Sigmoid colon (tissue), 4 donors: Measurements from ENCODE around the gene PTH2R.

ENCODE experiments used
- EP300 ChIP-seq, 4 donors: sonication (generic); formaldehyde crosslinking; IDR thresholded peaks; one replicate each; pipeline ENCODE4 v1.6.1; 2017; ENCODE audit warnings: antibody characterized with exemption in 4 of 4
- POLR2A ChIP-seq, 2 donors: fragments of 450-650 bp; IDR thresholded peaks; one replicate each; pipeline ENCODE4 v1.6.1; 2016; ENCODE audit warnings: antibody characterized with exemption in 2 of 2, mild to moderate bottlenecking in 2 of 2, moderate library complexity in 2 of 2
- POLR2AphosphoS5 ChIP-seq, 4 donors: sonication (generic); formaldehyde crosslinking; IDR thresholded peaks; one replicate each; pipeline ENCODE4 v1.6.1; 2017; ENCODE audit warnings: antibody characterized with exemption in 4 of 4
- TF ChIP-seq, protein P1 (sequence below), 4 experiments: fragments of 450-650 bp in 3 of 4; fragments of 200-600 bp in 1 of 4; IDR thresholded peaks; one replicate each; pipeline ENCODE4 v1.5.1; 2016 to 2019; ENCODE audit warnings: antibody characterized with exemption in 4 of 4, mild to moderate bottlenecking in 3 of 4, moderate library complexity in 2 of 4

GRCh38 chr2:208389940-208390339, 16.7 kb upstream of the PTH2R start:
- TF ChIP-seq, protein P1, sequence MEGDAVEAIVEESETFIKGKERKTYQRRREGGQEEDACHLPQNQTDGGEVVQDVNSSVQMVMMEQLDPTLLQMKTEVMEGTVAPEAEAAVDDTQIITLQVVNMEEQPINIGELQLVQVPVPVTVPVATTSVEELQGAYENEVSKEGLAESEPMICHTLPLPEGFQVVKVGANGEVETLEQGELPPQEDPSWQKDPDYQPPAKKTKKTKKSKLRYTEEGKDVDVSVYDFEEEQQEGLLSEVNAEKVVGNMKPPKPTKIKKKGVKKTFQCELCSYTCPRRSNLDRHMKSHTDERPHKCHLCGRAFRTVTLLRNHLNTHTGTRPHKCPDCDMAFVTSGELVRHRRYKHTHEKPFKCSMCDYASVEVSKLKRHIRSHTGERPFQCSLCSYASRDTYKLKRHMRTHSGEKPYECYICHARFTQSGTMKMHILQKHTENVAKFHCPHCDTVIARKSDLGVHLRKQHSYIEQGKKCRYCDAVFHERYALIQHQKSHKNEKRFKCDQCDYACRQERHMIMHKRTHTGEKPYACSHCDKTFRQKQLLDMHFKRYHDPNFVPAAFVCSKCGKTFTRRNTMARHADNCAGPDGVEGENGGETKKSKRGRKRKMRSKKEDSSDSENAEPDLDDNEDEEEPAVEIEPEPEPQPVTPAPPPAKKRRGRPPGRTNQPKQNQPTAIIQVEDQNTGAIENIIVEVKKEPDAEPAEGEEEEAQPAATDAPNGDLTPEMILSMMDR (IDR thresholded peaks at IDR 0.05) = no peak
- TF ChIP-seq POLR2A (IDR thresholded peaks at IDR 0.05) (no peak), EP300 (IDR thresholded peaks at IDR 0.05) (no peak), POLR2AphosphoS5 (IDR thresholded peaks at IDR 0.05) (no peak)
